Measurements from ENCODE around the gene MIS18A. TPM values are rescaled to one million over a fixed set of nuclear protein-coding genes. Genes with fewer than 3 reads are reported as not detected.

The MIS18A gene
- total RNA-seq (1 to 10 TPM; 3.3 to 4.7 (median 4.3) TPM), polyA plus RNA-seq (4.3 TPM)
- long read RNA-seq, donor 1, transcript MIS18A-201 (5 exons, 1,575 nt): major isoform, 8 of 8 reads
- long read RNA-seq, donor 1, partial matches to known transcripts: 0 of 8 reads
- long read RNA-seq, donor 1, other reads (novel, unspliced or antisense): 0 of 8 reads
- long read RNA-seq, donor 2, partial matches to known transcripts: 1 of 3 reads
- long read RNA-seq, donor 2, other reads (novel, unspliced or antisense): 0 of 3 reads
- long read RNA-seq, donor 3, transcript MIS18A-201 (5 exons, 1,575 nt): major isoform, 12 of 12 reads
- long read RNA-seq, donor 3, partial matches to known transcripts: 0 of 12 reads
- long read RNA-seq, donor 3, other reads (novel, unspliced or antisense): 0 of 12 reads
- long read RNA-seq, donor 4, transcript MIS18A-201 (5 exons, 1,575 nt): major isoform, 5 of 5 reads
- long read RNA-seq, donor 4, partial matches to known transcripts: 0 of 5 reads
- long read RNA-seq, donor 4, other reads (novel, unspliced or antisense): 0 of 5 reads

- ATAC-seq: peak; percentile 96 to 97
- intact Hi-C loops (cut with DNase I): no loop called here
- H3K27ac ChIP-seq (ENCODE audit: low read length): peak within 1 kb of the TSS; percentile 9
- DNase-seq: peak; percentile 95 to 99 (median 98)
- no peaks in the 10 kb centered on the region for H3K27me3 ChIP-seq (ENCODE audit: control insufficient read depth, insufficient read depth)
- under 1% methylated on average over 69 of the region's 69 CpGs for WGBS
- no peaks in the 10 kb centered on the region for H3K9me3 ChIP-seq (ENCODE audit: control insufficient read depth, low read length)
- H3K4me1 ChIP-seq (ENCODE audit: control insufficient read depth, insufficient read depth, low read length): peaks cover 6% of the 10 kb centered on the region
- H3K4me3 ChIP-seq (ENCODE audit: low read length): peak within 1 kb of the TSS; percentile 59
These were observed at the start of gene MIS18A for GRCh38 chr21:32278518-32279376. Gene MIS18A (minus strand): TSS chr21:32279049. CDS start chr21:32279014, 35 bp downstream.

- 41% methylated on average over 3 of the region's 3 CpGs for WGBS
- DNase-seq: no peak
- Histone ChIP-seq H3K27ac (ENCODE audit: low read length) (peak overlapping the region; percentile 88), H3K27me3 (ENCODE audit: control insufficient read depth, insufficient read depth) (no peaks in the 10 kb centered on the region), H3K9me3 (ENCODE audit: control insufficient read depth, low read length) (no peaks in the 10 kb centered on the region), H3K4me3 (ENCODE audit: low read length) (no peak overlapping the region), H3K4me1 (ENCODE audit: control insufficient read depth, insufficient read depth, low read length) (peaks cover 6% of the 10 kb centered on the region)
- ATAC-seq: peak in 1 of 2 donors; percentile 46
- intact Hi-C loops (cut with DNase I): no loop called here
These were observed 49.7 kb upstream of the MIS18A start for GRCh38 chr21:32328595-32328994.

GRCh38 chr21:32325706-32326105 lies 46.9 kb upstream of the MIS18A start:
- ATAC-seq (no peak), DNase-seq (no peak)
- Histone ChIP-seq H3K27ac (ENCODE audit: low read length) (no peak overlapping the region), H3K4me3 (ENCODE audit: low read length) (no peak overlapping the region), H3K27me3 (ENCODE audit: control insufficient read depth, insufficient read depth) (no peaks in the 10 kb centered on the region), H3K9me3 (ENCODE audit: control insufficient read depth, low read length) (no peaks in the 10 kb centered on the region), H3K4me1 (ENCODE audit: control insufficient read depth, insufficient read depth, low read length) (peaks cover 6% of the 10 kb centered on the region)
- intact Hi-C loops (cut with DNase I): no loop called here
- 90% methylated on average over 8 of the region's 8 CpGs for WGBS

- DNase-seq: no peak
- ATAC-seq: no peak
- Histone ChIP-seq H3K4me1 (ENCODE audit: control insufficient read depth, insufficient read depth, low read length) (no peaks in the 10 kb centered on the region), H3K27ac (ENCODE audit: low read length) (no peak overlapping the region), H3K4me3 (ENCODE audit: low read length) (no peak overlapping the region), H3K27me3 (ENCODE audit: control insufficient read depth, insufficient read depth) (no peaks in the 10 kb centered on the region), H3K9me3 (ENCODE audit: control insufficient read depth, low read length) (no peaks in the 10 kb centered on the region)
- 89% methylated on average over 10 of the region's 10 CpGs for WGBS
- intact Hi-C loops (cut with DNase I): no loop called here
These were observed 43.8 kb upstream of the MIS18A start for GRCh38 chr21:32322676-32323075.

- ATAC-seq (no peak), DNase-seq (no peak)
- Histone ChIP-seq H3K4me1 (ENCODE audit: control insufficient read depth, insufficient read depth, low read length) (no peaks in the 10 kb centered on the region), H3K27me3 (ENCODE audit: control insufficient read depth, insufficient read depth) (no peaks in the 10 kb centered on the region), H3K27ac (ENCODE audit: low read length) (no peak overlapping the region), H3K9me3 (ENCODE audit: control insufficient read depth, low read length) (no peaks in the 10 kb centered on the region), H3K4me3 (ENCODE audit: low read length) (no peak overlapping the region)
- 95% methylated on average over 12 of the region's 12 CpGs for WGBS
- intact Hi-C loops (cut with DNase I): no loop called here
These were observed 43.3 kb upstream of the MIS18A start for GRCh38 chr21:32322103-32322502.

GRCh38 chr21:32321480-32321879 lies 42.6 kb upstream of the MIS18A start:
- ATAC-seq: no peak
- WGBS: 94% methylated on average over 13 of the region's 13 CpGs
- intact Hi-C loops (cut with DNase I): no loop called here
- no peaks in the 10 kb centered on the region for H3K9me3 ChIP-seq (ENCODE audit: control insufficient read depth, low read length)
- H3K27me3 ChIP-seq (ENCODE audit: control insufficient read depth, insufficient read depth): no peaks in the 10 kb centered on the region
- no peak overlapping the region for H3K27ac ChIP-seq (ENCODE audit: low read length)
- DNase-seq: no peak
- H3K4me1 ChIP-seq (ENCODE audit: control insufficient read depth, insufficient read depth, low read length): no peaks in the 10 kb centered on the region
- H3K4me3 ChIP-seq (ENCODE audit: low read length): no peak overlapping the region

GRCh38 chr21:32320726-32321125 lies 41.9 kb upstream of the MIS18A start:
- ATAC-seq (no peak), DNase-seq (no peak)
- Histone ChIP-seq H3K27me3 (ENCODE audit: control insufficient read depth, insufficient read depth) (no peaks in the 10 kb centered on the region), H3K9me3 (ENCODE audit: control insufficient read depth, low read length) (no peaks in the 10 kb centered on the region), H3K27ac (ENCODE audit: low read length) (no peak overlapping the region), H3K4me1 (ENCODE audit: control insufficient read depth, insufficient read depth, low read length) (no peaks in the 10 kb centered on the region), H3K4me3 (ENCODE audit: low read length) (no peak overlapping the region)
- 93% methylated on average over 13 of the region's 13 CpGs for WGBS
- intact Hi-C loops (cut with DNase I): no loop called here

GRCh38 chr21:32320059-32320458 lies 41.2 kb upstream of the MIS18A start:
- ATAC-seq (no peak), DNase-seq (no peak)
- 73% methylated on average over 6 of the region's 6 CpGs for WGBS
- Histone ChIP-seq H3K27ac (ENCODE audit: low read length) (no peak overlapping the region), H3K4me3 (ENCODE audit: low read length) (no peak overlapping the region), H3K9me3 (ENCODE audit: control insufficient read depth, low read length) (no peaks in the 10 kb centered on the region), H3K4me1 (ENCODE audit: control insufficient read depth, insufficient read depth, low read length) (no peaks in the 10 kb centered on the region), H3K27me3 (ENCODE audit: control insufficient read depth, insufficient read depth) (no peaks in the 10 kb centered on the region)
- intact Hi-C loops (cut with DNase I): no loop called here

GRCh38 chr21:32319012-32319411 lies 40.2 kb upstream of the MIS18A start:
- ATAC-seq (no peak), DNase-seq (no peak)
- Histone ChIP-seq H3K4me1 (ENCODE audit: control insufficient read depth, insufficient read depth, low read length) (no peaks in the 10 kb centered on the region), H3K4me3 (ENCODE audit: low read length) (no peak overlapping the region), H3K9me3 (ENCODE audit: control insufficient read depth, low read length) (no peaks in the 10 kb centered on the region), H3K27ac (ENCODE audit: low read length) (no peak overlapping the region), H3K27me3 (ENCODE audit: control insufficient read depth, insufficient read depth) (no peaks in the 10 kb centered on the region)
- intact Hi-C loops (cut with DNase I): no loop called here
- 97% methylated on average over 7 of the region's 7 CpGs for WGBS

- ATAC-seq (no peak), DNase-seq (no peak)
- intact Hi-C loops (cut with DNase I): no loop called here
- H3K27ac ChIP-seq (ENCODE audit: low read length): no peak overlapping the region
- H3K4me3 ChIP-seq (ENCODE audit: low read length): no peak overlapping the region
- no peaks in the 10 kb centered on the region for H3K4me1 ChIP-seq (ENCODE audit: control insufficient read depth, insufficient read depth, low read length)
- no peaks in the 10 kb centered on the region for H3K27me3 ChIP-seq (ENCODE audit: control insufficient read depth, insufficient read depth)
- H3K9me3 ChIP-seq (ENCODE audit: control insufficient read depth, low read length): no peaks in the 10 kb centered on the region
- 80% methylated on average over 9 of the region's 9 CpGs for WGBS
These were observed 38.9 kb upstream of the MIS18A start for GRCh38 chr21:32317726-32318125.

Data from right cardiac atrium (tissue), 5 donors.